Stimulated activated CD8-positive, alpha-beta memory T cell treated with anti-CD3 and anti-CD28 coated beads, Interleukin-4, amount 100 ng/mL, for 24 hours (primary cell): ENCODE measurements around the gene HLA-DQB2.

ENCODE experiments used
- DNase-seq: peaks from one replicate; pipeline ENCODE4 v3.0.0-alpha.2; 2020; ENCODE audit warnings: low read depth

HLA-DQB2 gene

GRCh38 chr6:32744776-32745175 is 18.6 kb downstream of the HLA-DQB2 start:
- DNase-seq: no peak

- DNase-seq: no peak
These were observed 21.0 kb downstream of the HLA-DQB2 start for GRCh38 chr6:32742374-32742773.

- DNase-seq: no peak
These were observed 22.0 kb downstream of the HLA-DQB2 start, which contains the start of gene HLA-DQA2 for GRCh38 chr6:32741031-32741960. Gene HLA-DQA2 (plus strand): TSS chr6:32741391. CDS start chr6:32741444, 53 bp downstream.

- no peak for DNase-seq
These were observed 25.2 kb downstream of the HLA-DQB2 start for GRCh38 chr6:32738126-32738525.

GRCh38 chr6:32718879-32719278 is 44.5 kb downstream of the HLA-DQB2 start:
- no peak for DNase-seq

GRCh38 chr6:32716396-32716795 is 46.9 kb downstream of the HLA-DQB2 start:
- no peak for DNase-seq

GRCh38 chr6:32713241-32713640 is 50.1 kb downstream of the HLA-DQB2 start:
- no peak for DNase-seq

- DNase-seq: no peak
These were observed 53.7 kb downstream of the HLA-DQB2 start for GRCh38 chr6:32709625-32710024.
